Fibroblast of skin of left quadriceps (primary cell): ENCODE measurements around the gene ISG20L2.
A peak's percentile ranks its signal among the peaks of the same experiment; 100 is the strongest.

Source experiments
- DNase-seq, 2 experiments: peaks; one replicate each; pipeline ENCODE4 v3.0.0-alpha.2; 2013; ENCODE audit warnings: low read depth in 2 of 2

The ISG20L2 gene

GRCh38 chr1:156740741-156741480 lies 12.3 kb upstream of the ISG20L2 start, which contains the start of gene MRPL24:
Gene MRPL24 (minus strand): TSS chr1:156741088. CDS start chr1:156738704, 2,384 bp downstream.
- peak; percentile 99 for DNase-seq

- DNase-seq = no peak
These were observed 11.7 kb upstream of the ISG20L2 start for GRCh38 chr1:156740237-156740740.

- no peak for DNase-seq
These were observed 10.3 kb upstream of the ISG20L2 start for GRCh38 chr1:156738916-156739315.

- DNase-seq = no peak
These were observed 9.8 kb upstream of the ISG20L2 start for GRCh38 chr1:156738407-156738806.

GRCh38 chr1:156733989-156734584 lies 5.5 kb upstream of the ISG20L2 start:
- DNase-seq = no peak

- no peak for DNase-seq
These were observed 504 bp downstream of the ISG20L2 start, which contains the start of gene METTL25B for GRCh38 chr1:156727926-156728598. Gene METTL25B (plus strand): TSS chr1:156728469. CDS start chr1:156729105, 636 bp downstream.

GRCh38 chr1:156727492-156727891 lies 1.1 kb downstream of the ISG20L2 start:
- DNase-seq = no peak

GRCh38 chr1:156726549-156727226 lies 1.9 kb downstream of the ISG20L2 start:
- DNase-seq = no peak

GRCh38 chr1:156725683-156726280 lies 2.8 kb downstream of the ISG20L2 start:
- DNase-seq = peak in 1 of 2 experiments; percentile 59

GRCh38 chr1:156721535-156721934 lies 7.0 kb downstream of the ISG20L2 start:
- no peak for DNase-seq

- DNase-seq = no peak
These were observed 7.4 kb downstream of the ISG20L2 start for GRCh38 chr1:156721131-156721530.

GRCh38 chr1:156717351-156717750 lies 11.2 kb downstream of the ISG20L2 start:
- no peak for DNase-seq

GRCh38 chr1:156714830-156715229 lies 13.7 kb downstream of the ISG20L2 start:
- no peak for DNase-seq

- DNase-seq = no peak
These were observed 15.9 kb downstream of the ISG20L2 start for GRCh38 chr1:156712626-156713025.

GRCh38 chr1:156711011-156711817 lies 17.4 kb downstream of the ISG20L2 start:
- DNase-seq = peak in 1 of 2 experiments; percentile 8

- DNase-seq = peak in 1 of 2 experiments; percentile 8
These were observed 18.6 kb downstream of the ISG20L2 start for GRCh38 chr1:156709757-156710489.

- no peak for DNase-seq
These were observed 19.5 kb downstream of the ISG20L2 start for GRCh38 chr1:156709031-156709430.

- DNase-seq = peak in 1 of 2 experiments; percentile 25
These were observed 20.3 kb downstream of the ISG20L2 start for GRCh38 chr1:156708218-156708661.

GRCh38 chr1:156707417-156708217 lies 20.9 kb downstream of the ISG20L2 start:
- peak; percentile 74 to 78 for DNase-seq
